C4-2B (cell line): ENCODE measurements around the gene CAMK1D.

Source experiments
- CTCF ChIP-seq: fragments of 450-650 bp; conservative IDR thresholded peaks from 2 replicates; pipeline ENCODE4 v1.5.1; 2017; ENCODE audit warnings: mild to moderate bottlenecking
- ZFX ChIP-seq: fragments of 450-650 bp; IDR thresholded peaks from 2 replicates; pipeline ENCODE4 v1.6.1; 2017

GRCh38 chr10:12319076-12319475, 30.3 kb upstream of the CAMK1D start:
- no peak for TF ChIP-seq CTCF
- no peak for TF ChIP-seq ZFX
